ENCODE data around the gene TRMT5. TPM values are rescaled to one million over a fixed set of nuclear protein-coding genes. Genes with fewer than 3 reads are reported as not detected.

The TRMT5 gene
- total and polyA plus RNA-seq, 9 of the 15 experiments (the other 6 are each of a cell fraction or from before 2014, with no cell fraction given): 8.4 to 20.0 (median 15.1) TPM

GRCh38 chr14:60944204-60944603, 36.7 kb downstream of the TRMT5 start (continued):
- TF ChIP-seq NR2F6 (CRISPR knock-in tag; IDR thresholded peaks at IDR 0.05) (no peak), ZNF717 (CRISPR knock-in tag; IDR thresholded peaks at IDR 0.05) (no peak), HLTF (IDR thresholded peaks at IDR 0.05) (no peak), ZBTB1 (CRISPR knock-in tag; IDR thresholded peaks at IDR 0.05; ENCODE audit: borderline replicate concordance, low read depth) (no peak)

GRCh38 chr14:60943637-60944032, 37.2 kb downstream of the TRMT5 start:
- no peaks in the 10 kb centered on the region for H4K20me1 ChIP-seq (replicated peaks; ENCODE audit: control insufficient read depth, insufficient read depth, low read length)
- no peak for DNase-seq (ENCODE audit: extremely low read depth in 1 of 4, low spot score in 3 of 4)
- WGBS (ENCODE audit: insufficient coverage, low coverage, missing lambda C conversion rate): 60% methylated on average over 1 of the region's 1 CpG
- TF ChIP-seq CBX8 (IDR thresholded peaks at IDR 0.05; ENCODE audit: borderline replicate concordance, extremely low read depth, low read depth, low read length, poor library complexity, severe bottlenecking) (no peak), ZNF146 (CRISPR knock-in tag; IDR thresholded peaks at IDR 0.05; ENCODE audit: unreplicated experiment) (no peak), EP400 (IDR thresholded peaks at IDR 0.05) (no peak), ZBTB49 (CRISPR knock-in tag; IDR thresholded peaks at IDR 0.05; ENCODE audit: borderline replicate concordance) (no peak), NCOA4 (IDR thresholded peaks at IDR 0.05; ENCODE audit: partially characterized antibody) (no peak), ELK1 (CRISPR knock-in tag; IDR thresholded peaks at IDR 0.05) (no peak), TRIM25 (IDR thresholded peaks at IDR 0.05; ENCODE audit: borderline replicate concordance) (no peak), TCFL5 (CRISPR knock-in tag; conservative IDR thresholded peaks at IDR 0.05) (no peak), RAD51 (IDR thresholded peaks at IDR 0.05; ENCODE audit: borderline replicate concordance, low read depth) (no peak), HMG20A (CRISPR knock-in tag; conservative IDR thresholded peaks at IDR 0.05) (no peak), ZNF586 (CRISPR knock-in tag; conservative IDR thresholded peaks at IDR 0.05) (no peak), KLF1 (tag; IDR thresholded peaks at IDR 0.05) (no peak), KAT8 (IDR thresholded peaks at IDR 0.05; ENCODE audit: low read depth) (no peak)

More at GRCh38 chr14:60943637-60944032, 37.2 kb downstream of the TRMT5 start:
- no TSS peak for BruUV-seq (replicated peaks)
- H3K9ac ChIP-seq (ENCODE audit: insufficient read depth in 1 of 2, low read depth in 2 of 2, low read length in 2 of 2): no peak overlapping the region
- no peaks in the 10 kb centered on the region for H3K79me2 ChIP-seq (ENCODE audit: control insufficient read depth, insufficient read depth, low read length)
- no peak for ATAC-seq
- ChIA-PET CTCF (ENCODE audit: low intra/inter-chr PET ratio) (no interaction called here), POLR2A (interaction anchor here (0.5 to 1.5 kb wide), 2 partner anchors 14 to 1727 kb away, joined by 3 read pairs; no protein-coding TSS in a partner anchor)
- H3K27me3 ChIP-seq (ENCODE audit: control insufficient read depth in 2 of 2, insufficient read depth in 2 of 2, low read length in 2 of 2): no peaks in the 10 kb centered on the region
- in situ Hi-C loops (cut with MboI): no loop called here
- no peak for FAIRE-seq
- H3K27ac ChIP-seq (ENCODE audit: extremely low read depth, low read depth, low read length): no peak overlapping the region
- no peaks in the 10 kb centered on the region; a peak in 1 of 5 replicates for H3K4me1 ChIP-seq (replicated peaks in 1 of 2; ENCODE audit: control insufficient read depth in 2 of 2, insufficient read depth in 2 of 2, low read length in 2 of 2)
- intact Hi-C loops (cut with micrococcal nuclease): no loop called here
- H3K9me1 ChIP-seq (ENCODE audit: control insufficient read depth, insufficient read depth, low read length): no peaks in the 10 kb centered on the region
- no peak overlapping the region for H3K4me2 ChIP-seq (ENCODE audit: insufficient read depth, low read length)
- 0 out of 3 replicates have a peak, but pooled peaks cover 3% of the 10 kb centered on the region for H3K36me3 ChIP-seq (ENCODE audit: control insufficient read depth, insufficient read depth, low read length)
- H2AFZ ChIP-seq (ENCODE audit: low read depth, low read length): no peak overlapping the region
- H3K9me3 ChIP-seq (replicated peaks; ENCODE audit: control insufficient read depth, insufficient read depth, low read depth, low read length): no peaks in the 10 kb centered on the region
- H3K4me3 ChIP-seq: no peak overlapping the region
